Parathyroid adenoma (tissue), 2 donors: ENCODE measurements around the gene DPYSL3.

Experiments used
- H2AFZ ChIP-seq: fragments of 300-600 bp; sonication (generic); one replicate; pipeline ENCODE4 v1.7.0; 2017; ENCODE audit warnings: antibody characterized with exemption, mild to moderate bottlenecking
- H3K27ac ChIP-seq: fragments of 300-600 bp; sonication (generic); one replicate; pipeline ENCODE4 v1.7.0; 2017
- H3K27me3 ChIP-seq: fragments of 300-600 bp; sonication (generic); one replicate; pipeline ENCODE4 v1.7.0; 2017; ENCODE audit warnings: low read length; ENCODE audit not compliant: control insufficient read depth, insufficient read depth
- H3K36me3 ChIP-seq: fragments of 300-600 bp; sonication (generic); one replicate; pipeline ENCODE4 v1.7.0; 2017; ENCODE audit warnings: low read length; ENCODE audit not compliant: control insufficient read depth, insufficient read depth
- H3K4me1 ChIP-seq: fragments of 300-600 bp; sonication (generic); one replicate; pipeline ENCODE4 v1.7.0; 2017; ENCODE audit warnings: control low read depth
- H3K4me2 ChIP-seq: fragments of 300-600 bp; sonication (generic); one replicate; pipeline ENCODE4 v1.7.0; 2017; ENCODE audit warnings: low read length
- H3K4me3 ChIP-seq: fragments of 300-600 bp; sonication (generic); one replicate; pipeline ENCODE4 v1.7.0; 2017; ENCODE audit warnings: low read depth, low read length
- H3K79me2 ChIP-seq: fragments of 300-600 bp; sonication (generic); one replicate; pipeline ENCODE4 v1.7.0; 2017; ENCODE audit warnings: control low read depth
- H3K9ac ChIP-seq: fragments of 300-600 bp; sonication (generic); one replicate; pipeline ENCODE4 v1.7.0; 2017; ENCODE audit warnings: mild to moderate bottlenecking
- H3K9me3 ChIP-seq: fragments of 300-600 bp; sonication (generic); one replicate; pipeline ENCODE4 v1.7.0; 2017; ENCODE audit warnings: low read length; ENCODE audit not compliant: control insufficient read depth
- TF ChIP-seq, protein P1 (sequence below): fragments of 300-600 bp; sonication (generic); IDR thresholded peaks from one replicate; pipeline ENCODE4 v1.7.0; 2017; ENCODE audit warnings: antibody characterized with exemption, mild to moderate bottlenecking
- donor health status: primary hyperparathyroidism.

DPYSL3 gene

DNA sequence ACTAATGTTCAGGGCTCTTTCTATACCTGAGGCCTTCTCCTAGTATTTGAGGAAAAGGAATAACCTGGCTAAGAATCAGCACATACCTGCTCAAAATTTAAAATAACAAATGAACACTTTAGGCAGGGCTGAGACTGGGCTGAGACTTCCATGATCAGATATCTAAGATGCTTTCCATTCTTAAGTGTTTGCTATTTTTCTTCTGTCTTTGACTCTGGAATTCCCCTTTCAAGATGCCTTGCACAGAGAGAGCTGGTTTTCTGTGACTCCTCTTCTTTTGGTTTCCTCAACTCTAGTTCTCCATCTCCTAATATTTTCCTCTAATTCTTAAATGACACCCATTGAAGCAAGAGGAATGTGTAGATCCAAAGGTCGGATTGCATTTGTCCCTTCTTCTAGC, 61.1 kb downstream of the DPYSL3 start:
- H3K4me3 ChIP-seq, result no peak overlapping the region
- no peaks in the 10 kb centered on the region for H3K9me3 ChIP-seq
- H3K4me2 ChIP-seq, result no peak overlapping the region
- no peak overlapping the region for H3K27ac ChIP-seq
- no peaks in the 10 kb centered on the region for H3K79me2 ChIP-seq
- H3K9ac ChIP-seq, result no peak overlapping the region
- no peaks in the 10 kb centered on the region for H3K4me1 ChIP-seq
- no peak overlapping the region for H2AFZ ChIP-seq
- no peaks in the 10 kb centered on the region for H3K36me3 ChIP-seq
- no peaks in the 10 kb centered on the region for H3K27me3 ChIP-seq
- TF ChIP-seq, protein P1, sequence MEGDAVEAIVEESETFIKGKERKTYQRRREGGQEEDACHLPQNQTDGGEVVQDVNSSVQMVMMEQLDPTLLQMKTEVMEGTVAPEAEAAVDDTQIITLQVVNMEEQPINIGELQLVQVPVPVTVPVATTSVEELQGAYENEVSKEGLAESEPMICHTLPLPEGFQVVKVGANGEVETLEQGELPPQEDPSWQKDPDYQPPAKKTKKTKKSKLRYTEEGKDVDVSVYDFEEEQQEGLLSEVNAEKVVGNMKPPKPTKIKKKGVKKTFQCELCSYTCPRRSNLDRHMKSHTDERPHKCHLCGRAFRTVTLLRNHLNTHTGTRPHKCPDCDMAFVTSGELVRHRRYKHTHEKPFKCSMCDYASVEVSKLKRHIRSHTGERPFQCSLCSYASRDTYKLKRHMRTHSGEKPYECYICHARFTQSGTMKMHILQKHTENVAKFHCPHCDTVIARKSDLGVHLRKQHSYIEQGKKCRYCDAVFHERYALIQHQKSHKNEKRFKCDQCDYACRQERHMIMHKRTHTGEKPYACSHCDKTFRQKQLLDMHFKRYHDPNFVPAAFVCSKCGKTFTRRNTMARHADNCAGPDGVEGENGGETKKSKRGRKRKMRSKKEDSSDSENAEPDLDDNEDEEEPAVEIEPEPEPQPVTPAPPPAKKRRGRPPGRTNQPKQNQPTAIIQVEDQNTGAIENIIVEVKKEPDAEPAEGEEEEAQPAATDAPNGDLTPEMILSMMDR, result no peak

DNA sequence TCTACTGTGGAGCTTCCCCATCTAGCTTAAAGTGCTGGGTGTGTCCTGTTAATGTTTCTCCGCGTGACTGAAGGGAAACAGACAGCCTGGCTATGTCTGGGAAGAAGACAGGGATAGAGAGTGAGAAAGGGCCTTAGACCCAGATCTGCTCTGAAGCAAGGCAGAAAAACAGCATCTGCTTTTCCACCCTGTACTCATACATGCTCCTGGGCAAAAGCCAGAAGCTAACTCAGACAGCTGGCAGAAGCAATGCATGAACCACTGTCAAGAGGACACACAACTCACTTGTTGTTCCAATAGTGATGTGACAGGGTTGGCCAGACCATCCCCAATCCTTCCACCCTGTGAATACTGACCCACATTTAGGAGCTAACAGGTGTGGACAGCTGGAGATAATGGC, 63.3 kb downstream of the DPYSL3 start:
- Histone ChIP-seq H3K27ac (no peak overlapping the region), H3K9ac (no peak overlapping the region)

DNA sequence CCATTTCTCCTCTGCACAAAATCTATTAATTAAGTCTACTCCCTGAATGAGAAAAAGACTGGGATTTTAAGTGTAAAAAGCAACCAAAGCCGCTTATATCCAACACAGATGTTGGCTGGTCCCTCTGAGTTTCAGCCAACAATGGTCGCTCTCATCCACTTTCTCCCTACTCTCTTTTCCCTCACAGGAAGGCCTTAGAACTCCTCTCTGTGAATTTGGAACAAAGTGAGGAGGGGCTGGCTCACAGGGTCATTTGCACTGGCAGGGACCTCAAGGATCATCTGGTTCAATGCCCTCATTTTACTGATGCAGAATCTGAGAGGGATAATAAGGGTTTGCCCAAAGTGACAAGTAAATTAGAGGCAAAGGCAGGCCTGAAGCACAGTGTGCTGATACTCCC, 64.0 kb downstream of the DPYSL3 start:
- no peak overlapping the region for H3K4me2 ChIP-seq
- H3K27me3 ChIP-seq, result no peaks in the 10 kb centered on the region
- no peaks in the 10 kb centered on the region for H3K4me1 ChIP-seq
- H3K79me2 ChIP-seq, result no peaks in the 10 kb centered on the region
- TF ChIP-seq, protein P1, result no peak
- no peak overlapping the region for H3K4me3 ChIP-seq
- H3K27ac ChIP-seq, result no peak overlapping the region
- H3K36me3 ChIP-seq, result no peaks in the 10 kb centered on the region
- H3K9ac ChIP-seq, result no peak overlapping the region
- no peaks in the 10 kb centered on the region for H3K9me3 ChIP-seq
- H2AFZ ChIP-seq, result no peak overlapping the region

More for the DNA sequence above, 63.3 kb downstream of the DPYSL3 start:
- Histone ChIP-seq H3K36me3 (no peaks in the 10 kb centered on the region), H3K27me3 (no peaks in the 10 kb centered on the region), H3K4me3 (no peak overlapping the region), H3K79me2 (no peaks in the 10 kb centered on the region), H2AFZ (no peak overlapping the region), H3K4me1 (no peaks in the 10 kb centered on the region), H3K4me2 (no peak overlapping the region), H3K9me3 (no peaks in the 10 kb centered on the region)
- TF ChIP-seq, protein P1, result no peak

DNA sequence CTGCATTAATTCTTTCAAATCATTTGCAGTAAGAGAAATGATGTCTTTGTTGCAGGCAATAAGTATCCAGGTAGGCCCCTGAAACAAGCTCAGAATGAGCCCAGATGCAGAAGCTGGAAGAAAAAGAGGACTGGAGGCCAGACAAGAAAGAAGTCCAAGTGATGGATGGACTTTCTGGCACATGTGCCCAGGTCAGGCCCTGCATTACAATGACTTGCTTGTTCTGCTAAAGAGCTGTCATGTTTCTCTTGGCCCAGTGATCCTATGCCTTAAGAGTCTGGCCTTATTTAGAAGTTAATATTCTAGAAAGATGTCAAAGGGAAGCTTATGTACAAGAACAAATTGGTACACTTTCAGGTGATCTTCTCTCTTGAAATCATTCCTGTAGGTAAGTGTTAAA, 64.8 kb downstream of the DPYSL3 start:
- Histone ChIP-seq H3K27ac (no peak overlapping the region), H3K79me2 (no peaks in the 10 kb centered on the region), H3K4me1 (no peaks in the 10 kb centered on the region), H2AFZ (no peak overlapping the region), H3K36me3 (no peaks in the 10 kb centered on the region), H3K9me3 (no peaks in the 10 kb centered on the region), H3K9ac (no peak overlapping the region), H3K4me3 (no peak overlapping the region), H3K4me2 (no peak overlapping the region), H3K27me3 (no peaks in the 10 kb centered on the region)
- TF ChIP-seq, protein P1, result no peak

DNA sequence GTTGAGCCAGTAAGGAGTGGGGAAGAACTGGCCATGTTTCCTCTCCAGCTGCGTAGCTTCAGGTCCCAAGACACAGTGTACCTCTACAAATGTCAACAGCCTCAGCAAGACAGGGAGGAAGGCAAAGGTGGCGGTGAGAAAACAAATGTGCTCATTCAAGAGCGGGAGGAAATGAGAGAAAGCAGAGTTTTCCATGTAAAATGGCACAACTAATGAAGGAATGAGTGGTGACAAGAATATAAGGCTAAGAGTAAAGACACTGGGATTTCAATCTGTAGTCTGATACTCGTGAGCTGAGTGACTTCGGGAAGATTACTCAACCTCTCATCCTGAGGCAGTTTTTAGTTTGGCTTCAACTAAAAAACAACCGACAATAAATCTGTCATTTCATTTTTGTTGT, 67.6 kb downstream of the DPYSL3 start:
- Histone ChIP-seq H2AFZ (no peak overlapping the region), H3K36me3 (no peaks in the 10 kb centered on the region), H3K27me3 (no peaks in the 10 kb centered on the region), H3K9ac (no peak overlapping the region), H3K4me1 (no peaks in the 10 kb centered on the region), H3K4me2 (no peak overlapping the region), H3K27ac (no peak overlapping the region), H3K79me2 (no peaks in the 10 kb centered on the region), H3K9me3 (no peaks in the 10 kb centered on the region), H3K4me3 (no peak overlapping the region)
- TF ChIP-seq, protein P1, result no peak
